SK-N-SH (cell line): ENCODE data around the gene CENPE. TPM values are rescaled to one million over a fixed set of nuclear protein-coding genes. Genes with fewer than 3 reads are reported as not detected.

Experiments used
- CTCF ChIA-PET: fragments of 300-600, 350-600 bp; formaldehyde crosslinking; extraction: SDS; loops from one replicate; lab custom pipeline; 2021; lab: Yijun Ruan, JAX
- POLR2A ChIA-PET: fragments of 350-600 bp; sonication (Branson Sonifier 250); formaldehyde crosslinking; extraction: SDS; loops from one replicate; lab custom pipeline; 2020; ENCODE audit warnings: antibody characterized with exemption, inconsistent platforms; lab: Yijun Ruan, JAX
- DNase-seq: peaks from one replicate; pipeline ENCODE4 v3.0.0; 2012
- H2AFZ ChIP-seq: fragments of 200-600 bp; sonication (generic); 2 replicates; pipeline ENCODE4 v1.8.1; 2016; ENCODE audit warnings: antibody characterized with exemption, mild to moderate bottlenecking, low read depth
- H3F3A ChIP-seq: fragments of 200-600 bp; sonication (generic); replicated peaks from 2 replicates; pipeline ENCODE3; 2016; ENCODE audit warnings: antibody characterized with exemption, mild to moderate bottlenecking; ENCODE audit not compliant: insufficient read depth
- H3K27ac ChIP-seq, 2 experiments: fragments of 200-500 bp in 1 of 2; fragments of 200-600 bp in 1 of 2; sonication (Bioruptor generic) in 1 of 2; sonication (generic), shearing (Covaris generic) in 1 of 2; 2 replicates each; pipeline versions ENCODE4 v1.5.1 to v1.6.1; 2014 to 2016; ENCODE audit warnings: low read depth in 2 of 2, inconsistent platforms in 1 of 2, low read length in 1 of 2, mild to moderate bottlenecking in 1 of 2, mixed read lengths in 1 of 2
- H3K27me3 ChIP-seq: fragments of 200-600 bp; sonication (generic), shearing (Covaris generic); 2 replicates; pipeline ENCODE4 v1.6.1; 2016; ENCODE audit warnings: mixed run types; ENCODE audit not compliant: insufficient read depth
- H3K36me3 ChIP-seq, 2 experiments: fragments of 200-500 bp in 1 of 2; fragments of 200-600 bp in 1 of 2; sonication (Bioruptor generic) in 1 of 2; sonication (generic) in 1 of 2; replicated peaks in 1 of 2; 2 replicates each; pipeline versions ENCODE3 to v1.5.1; 2014 to 2016; ENCODE audit warnings: low read length in 1 of 2, mild to moderate bottlenecking in 1 of 2; ENCODE audit not compliant: insufficient read depth in 2 of 2, control insufficient read depth in 1 of 2
- H3K4me1 ChIP-seq, 2 experiments: fragments of 200-500 bp in 1 of 2; fragments of 200-600 bp in 1 of 2; sonication (Bioruptor generic) in 1 of 2; sonication (generic), shearing (Covaris generic) in 1 of 2; 2 replicates each; pipeline versions ENCODE4 v1.5.1 to v1.6.1; 2014 to 2016; ENCODE audit warnings: low read depth in 1 of 2, low read length in 1 of 2, mixed run types in 1 of 2; ENCODE audit not compliant: insufficient read depth in 2 of 2, control insufficient read depth in 1 of 2
- H3K4me2 ChIP-seq: fragments of 200-600 bp; sonication (generic), shearing (Covaris generic); 2 replicates; pipeline ENCODE4 v1.6.1; 2017; ENCODE audit warnings: mixed run types
- H3K4me3 ChIP-seq, 2 experiments: fragments of 200-500 bp in 1 of 2; fragments of 200-600 bp in 1 of 2; sonication (Bioruptor generic) in 1 of 2; sonication (generic), shearing (Covaris generic) in 1 of 2; 2 replicates each; pipeline versions ENCODE4 v1.5.1 to v1.8.1; 2014 to 2016; ENCODE audit warnings: low read depth in 2 of 2, inconsistent platforms in 1 of 2, low read length in 1 of 2, mild to moderate bottlenecking in 1 of 2, mixed read lengths in 1 of 2, moderate library complexity in 1 of 2
- H3K79me2 ChIP-seq: fragments of 200-600 bp; sonication (generic); 2 replicates; pipeline ENCODE4 v1.8.1; 2017; ENCODE audit warnings: mild to moderate bottlenecking; ENCODE audit not compliant: insufficient read depth
- H3K9ac ChIP-seq: fragments of 200-600 bp; sonication (generic); 2 replicates; pipeline ENCODE4 v1.6.1; 2017; ENCODE audit warnings: mixed run types
- H3K9me2 ChIP-seq: fragments of 200-600 bp; sonication (generic); 2 replicates; pipeline ENCODE4 v1.6.1; 2017; ENCODE audit warnings: mixed run types
- H3K9me3 ChIP-seq: fragments of 200-600 bp; sonication (generic); 2 replicates; pipeline ENCODE4 v1.6.1; 2017; ENCODE audit warnings: mixed run types, mild to moderate bottlenecking, moderate library complexity
- H4K20me1 ChIP-seq: fragments of 200-600 bp; sonication (generic); 2 replicates; pipeline ENCODE4 v1.6.1; 2017; ENCODE audit warnings: mild to moderate bottlenecking, mixed run types; ENCODE audit not compliant: insufficient read depth
- CHD2 ChIP-seq: fragments of 150-350 bp; IDR thresholded peaks from 2 replicates; pipeline ENCODE4 v1.6.1; 2018; ENCODE audit warnings: low read length; ENCODE audit not compliant: partially characterized antibody
- EZH2phosphoT487 ChIP-seq: fragments of 200-600 bp; sonication (generic); IDR thresholded peaks from 2 replicates; pipeline ENCODE4 v1.6.1; 2017; ENCODE audit warnings: low read depth, mixed run types, mild to moderate bottlenecking, antibody characterized with exemption, moderate library complexity, borderline replicate concordance
- JUND ChIP-seq: IDR thresholded peaks from 2 replicates; pipeline ENCODE4 v1.4.0; 2012
- MEF2A ChIP-seq: IDR thresholded peaks from 2 replicates; pipeline ENCODE4 v1.4.0; 2012; ENCODE audit warnings: low read depth, borderline replicate concordance
- MXI1 ChIP-seq: IDR thresholded peaks from 2 replicates; pipeline ENCODE4 v1.6.1; 2012; ENCODE audit warnings: mild to moderate bottlenecking, low read depth, low read length, improper control_type of control experiment
- RAD21 ChIP-seq: IDR thresholded peaks from 2 replicates; pipeline ENCODE4 v1.6.1; 2012; ENCODE audit warnings: mild to moderate bottlenecking, low read length
- TAF1 ChIP-seq: IDR thresholded peaks from 2 replicates; pipeline ENCODE4 v1.6.1; 2012; ENCODE audit warnings: low read depth, mild to moderate bottlenecking, low read length, moderate library complexity, borderline replicate concordance
- TCF12 ChIP-seq: IDR thresholded peaks from 2 replicates; pipeline ENCODE4 v1.4.0; 2012
- WGBS: methylation state at CpG from one replicate; pipeline ENCODE4 v1.1.6; 2017; ENCODE audit warnings: low lambda C conversion rate; 5-methylcytosine and 5-hydroxymethylcytosine counted together
- polyA plus RNA-seq, 3 experiments: library from polyadenylated mRNA; depleted of rRNA; stranded (reverse); fragments of >200 nt; gene quantifications; 2 replicates each; pipeline ENCODE4 v1.2.3, GENCODE V29; 2012
- TF ChIP-seq, protein P1 (sequence below): IDR thresholded peaks from 2 replicates; pipeline ENCODE4 v1.4.0; 2012; ENCODE audit warnings: low read depth, borderline replicate concordance
- TF ChIP-seq, protein P2 (sequence below): fragments of 150-350 bp; IDR thresholded peaks from 2 replicates; pipeline ENCODE4 v1.6.1; 2017; ENCODE audit warnings: antibody characterized with exemption, low read length, low read depth, borderline replicate concordance
- TF ChIP-seq, protein P3 (sequence below): IDR thresholded peaks from 2 replicates; pipeline ENCODE4 v1.4.0; 2012; ENCODE audit warnings: low read depth, borderline replicate concordance

The CENPE gene
- polyA plus RNA-seq, 1 of the 3 experiments (the other 2 are of a cell fraction) = 1.7 TPM

DNA sequence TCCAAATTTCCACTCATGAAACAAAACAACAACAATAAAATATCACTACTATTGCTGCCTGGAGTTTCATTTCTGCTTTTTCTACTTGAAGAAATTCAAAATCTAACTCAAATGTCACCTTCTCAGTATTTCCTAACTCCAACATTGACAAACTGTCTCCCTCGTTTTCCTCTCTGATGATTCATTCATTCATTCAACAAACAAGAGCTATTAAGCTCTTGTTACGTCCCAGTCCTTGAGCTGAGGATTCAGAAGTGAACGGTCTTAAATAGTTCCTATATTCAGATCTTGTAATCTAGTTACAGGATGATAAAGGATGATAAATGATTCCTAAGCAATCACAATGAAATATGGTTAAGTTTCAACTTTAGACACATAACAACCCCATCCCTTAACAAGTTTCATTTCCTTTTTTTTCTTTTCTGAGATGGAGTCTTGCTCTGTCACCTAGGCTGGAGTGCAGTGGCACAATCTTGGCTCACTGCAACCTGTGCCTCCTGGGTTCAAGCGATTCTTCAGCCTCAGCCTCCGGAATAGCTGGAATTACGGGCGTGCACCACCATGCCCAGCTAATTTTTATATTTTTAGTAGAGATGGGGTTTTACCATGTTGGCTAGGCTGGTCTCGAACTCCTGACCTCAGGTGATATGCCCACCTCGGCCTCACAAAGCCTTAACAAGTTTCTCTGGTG is 123.3 kb downstream of the CENPE start (continued):
- TF ChIP-seq, protein P1, sequence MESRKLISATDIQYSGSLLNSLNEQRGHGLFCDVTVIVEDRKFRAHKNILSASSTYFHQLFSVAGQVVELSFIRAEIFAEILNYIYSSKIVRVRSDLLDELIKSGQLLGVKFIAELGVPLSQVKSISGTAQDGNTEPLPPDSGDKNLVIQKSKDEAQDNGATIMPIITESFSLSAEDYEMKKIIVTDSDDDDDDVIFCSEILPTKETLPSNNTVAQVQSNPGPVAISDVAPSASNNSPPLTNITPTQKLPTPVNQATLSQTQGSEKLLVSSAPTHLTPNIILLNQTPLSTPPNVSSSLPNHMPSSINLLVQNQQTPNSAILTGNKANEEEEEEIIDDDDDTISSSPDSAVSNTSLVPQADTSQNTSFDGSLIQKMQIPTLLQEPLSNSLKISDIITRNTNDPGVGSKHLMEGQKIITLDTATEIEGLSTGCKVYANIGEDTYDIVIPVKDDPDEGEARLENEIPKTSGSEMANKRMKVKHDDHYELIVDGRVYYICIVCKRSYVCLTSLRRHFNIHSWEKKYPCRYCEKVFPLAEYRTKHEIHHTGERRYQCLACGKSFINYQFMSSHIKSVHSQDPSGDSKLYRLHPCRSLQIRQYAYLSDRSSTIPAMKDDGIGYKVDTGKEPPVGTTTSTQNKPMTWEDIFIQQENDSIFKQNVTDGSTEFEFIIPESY = no peak
- TF ChIP-seq RAD21 = no peak
- TF ChIP-seq, protein P2, sequence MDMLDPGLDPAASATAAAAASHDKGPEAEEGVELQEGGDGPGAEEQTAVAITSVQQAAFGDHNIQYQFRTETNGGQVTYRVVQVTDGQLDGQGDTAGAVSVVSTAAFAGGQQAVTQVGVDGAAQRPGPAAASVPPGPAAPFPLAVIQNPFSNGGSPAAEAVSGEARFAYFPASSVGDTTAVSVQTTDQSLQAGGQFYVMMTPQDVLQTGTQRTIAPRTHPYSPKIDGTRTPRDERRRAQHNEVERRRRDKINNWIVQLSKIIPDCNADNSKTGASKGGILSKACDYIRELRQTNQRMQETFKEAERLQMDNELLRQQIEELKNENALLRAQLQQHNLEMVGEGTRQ = no peak
- no peak for TF ChIP-seq JUND
- TF ChIP-seq, protein P3, sequence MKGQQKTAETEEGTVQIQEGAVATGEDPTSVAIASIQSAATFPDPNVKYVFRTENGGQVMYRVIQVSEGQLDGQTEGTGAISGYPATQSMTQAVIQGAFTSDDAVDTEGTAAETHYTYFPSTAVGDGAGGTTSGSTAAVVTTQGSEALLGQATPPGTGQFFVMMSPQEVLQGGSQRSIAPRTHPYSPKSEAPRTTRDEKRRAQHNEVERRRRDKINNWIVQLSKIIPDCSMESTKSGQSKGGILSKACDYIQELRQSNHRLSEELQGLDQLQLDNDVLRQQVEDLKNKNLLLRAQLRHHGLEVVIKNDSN = no peak
- TF ChIP-seq, all 33 proteins: peak for 0

DNA sequence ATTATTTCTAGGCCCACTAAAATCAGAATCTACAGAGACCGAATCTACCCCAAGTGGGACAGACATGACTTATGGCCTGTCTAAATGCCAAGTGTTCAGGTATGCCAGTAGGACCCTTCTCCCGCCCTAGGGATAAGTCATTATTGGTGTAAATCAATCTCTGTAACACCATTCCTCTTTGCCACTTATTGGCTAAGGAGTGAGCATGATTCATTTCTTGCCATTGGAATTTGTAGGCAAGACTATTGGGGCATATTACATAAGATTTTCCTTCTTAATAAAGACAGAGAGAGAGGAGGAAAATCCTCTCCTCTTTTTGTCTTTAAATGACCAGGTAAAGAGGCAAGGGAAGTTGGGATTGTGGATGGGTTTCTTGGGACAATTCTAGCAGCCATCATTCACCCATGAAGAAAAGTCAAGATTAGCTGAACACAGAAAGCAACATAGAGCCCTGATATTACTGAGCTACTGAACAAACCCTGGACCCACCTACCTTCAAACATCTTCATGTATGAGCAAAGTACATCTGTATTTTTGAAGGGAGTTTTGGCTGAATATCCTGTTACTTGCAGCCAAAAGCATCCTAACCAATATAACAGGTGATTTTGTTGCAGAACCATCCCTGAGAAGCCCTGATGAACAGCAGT is 124.2 kb downstream of the CENPE start:
- Histone ChIP-seq H4K20me1 (no peaks in the 10 kb centered on the region), H3K4me3 (no peak overlapping the region), H3K79me2 (peaks cover 68% of the 10 kb centered on the region), H3F3A (no peaks in the 10 kb centered on the region), H3K9me3 (no peaks in the 10 kb centered on the region), H3K27me3 (no peaks in the 10 kb centered on the region), H3K9ac (no peak overlapping the region), H2AFZ (no peak overlapping the region), H3K4me1 (peaks cover 0 to 7% of the 10 kb centered on the region in 2 experiments; a peak in 2 of 4 replicates), H3K27ac (no peak overlapping the region), H3K36me3 (peaks cover 0 to 5% of the 10 kb centered on the region in 2 experiments), H3K9me2 (no peaks in the 10 kb centered on the region), H3K4me2 (no peak overlapping the region)
- DNase-seq = no peak
- CTCF ChIA-PET = interaction anchor here (1.0 to 1.7 kb wide), 2 partner anchors 10 to 26 kb away, joined by 4 to 5 read pairs; partner anchors contain the start of gene BDH2
- TF ChIP-seq CHD2 (no peak), MEF2A (no peak), TAF1 (no peak), TCF12 (no peak), EZH2phosphoT487 (no peak), MXI1 (no peak)
- POLR2A ChIA-PET = no interaction called here
- WGBS = 96% methylated on average over 2 of the region's 2 CpGs
